ENCODE results near the gene TECPR2.

The TECPR2 gene

DNA sequence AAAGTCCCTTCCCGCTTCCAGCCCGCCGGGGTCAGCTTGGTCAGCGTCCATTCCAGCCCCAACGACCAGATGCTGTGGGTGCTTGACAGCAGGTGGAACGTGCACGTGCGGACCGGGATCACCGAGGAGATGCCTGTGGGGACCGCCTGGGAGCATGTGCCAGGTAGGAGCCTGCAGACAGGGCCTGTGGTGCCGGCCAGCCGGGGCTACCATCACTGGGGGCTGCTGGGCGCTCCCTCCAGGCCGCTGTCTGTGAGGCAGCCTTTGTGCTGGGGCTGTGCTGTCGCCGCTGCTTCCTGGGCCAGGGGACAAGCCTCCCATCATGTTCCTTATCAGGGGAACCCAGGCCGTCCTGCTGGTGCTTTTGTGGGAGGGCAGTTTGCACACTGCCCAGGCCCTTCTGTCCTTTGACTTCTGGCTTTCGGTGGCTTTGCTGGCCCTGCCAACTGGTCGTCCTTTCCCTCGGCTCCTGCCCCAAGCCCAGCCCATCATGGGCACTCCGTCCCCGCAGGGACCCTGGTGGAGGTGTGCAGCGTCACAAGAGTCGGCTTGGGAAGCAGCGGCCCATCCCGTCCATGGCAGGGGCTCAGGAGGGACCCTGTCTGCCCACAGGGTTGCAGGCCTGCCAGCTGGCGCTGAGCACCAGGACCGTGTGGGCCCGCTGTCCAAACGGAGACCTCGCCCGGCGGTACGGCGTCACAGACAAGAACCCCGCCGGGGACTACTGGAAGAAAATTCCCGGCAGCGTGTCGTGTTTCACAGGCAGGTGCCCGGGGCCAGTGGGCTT lies 134.4 kb downstream of the TECPR2 start:
- DNase-seq (ENCODE audit: low spot score), result no peak
- TF ChIP-seq, protein P1, sequence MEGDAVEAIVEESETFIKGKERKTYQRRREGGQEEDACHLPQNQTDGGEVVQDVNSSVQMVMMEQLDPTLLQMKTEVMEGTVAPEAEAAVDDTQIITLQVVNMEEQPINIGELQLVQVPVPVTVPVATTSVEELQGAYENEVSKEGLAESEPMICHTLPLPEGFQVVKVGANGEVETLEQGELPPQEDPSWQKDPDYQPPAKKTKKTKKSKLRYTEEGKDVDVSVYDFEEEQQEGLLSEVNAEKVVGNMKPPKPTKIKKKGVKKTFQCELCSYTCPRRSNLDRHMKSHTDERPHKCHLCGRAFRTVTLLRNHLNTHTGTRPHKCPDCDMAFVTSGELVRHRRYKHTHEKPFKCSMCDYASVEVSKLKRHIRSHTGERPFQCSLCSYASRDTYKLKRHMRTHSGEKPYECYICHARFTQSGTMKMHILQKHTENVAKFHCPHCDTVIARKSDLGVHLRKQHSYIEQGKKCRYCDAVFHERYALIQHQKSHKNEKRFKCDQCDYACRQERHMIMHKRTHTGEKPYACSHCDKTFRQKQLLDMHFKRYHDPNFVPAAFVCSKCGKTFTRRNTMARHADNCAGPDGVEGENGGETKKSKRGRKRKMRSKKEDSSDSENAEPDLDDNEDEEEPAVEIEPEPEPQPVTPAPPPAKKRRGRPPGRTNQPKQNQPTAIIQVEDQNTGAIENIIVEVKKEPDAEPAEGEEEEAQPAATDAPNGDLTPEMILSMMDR (IDR thresholded peaks at IDR 0.05; ENCODE audit: extremely low read depth, missing control alignments), result no peak

GRCh38 chr14:102497998-102498677 lies 135.4 kb downstream of the TECPR2 start:
- no peak for DNase-seq (ENCODE audit: low spot score)
- TF ChIP-seq, protein P1 (IDR thresholded peaks at IDR 0.05; ENCODE audit: extremely low read depth, missing control alignments), result no peak

- DNase-seq (ENCODE audit: low spot score), result no peak
- TF ChIP-seq, protein P1 (IDR thresholded peaks at IDR 0.05; ENCODE audit: extremely low read depth, missing control alignments), result no peak
Measured at GRCh38 chr14:102498678-102499265, 136.0 kb downstream of the TECPR2 start.

- TF ChIP-seq, protein P1 (IDR thresholded peaks at IDR 0.05; ENCODE audit: extremely low read depth, missing control alignments), result no peak
- DNase-seq (ENCODE audit: low spot score), result no peak
Measured at GRCh38 chr14:102499401-102500157, 136.8 kb downstream of the TECPR2 start.

DNA sequence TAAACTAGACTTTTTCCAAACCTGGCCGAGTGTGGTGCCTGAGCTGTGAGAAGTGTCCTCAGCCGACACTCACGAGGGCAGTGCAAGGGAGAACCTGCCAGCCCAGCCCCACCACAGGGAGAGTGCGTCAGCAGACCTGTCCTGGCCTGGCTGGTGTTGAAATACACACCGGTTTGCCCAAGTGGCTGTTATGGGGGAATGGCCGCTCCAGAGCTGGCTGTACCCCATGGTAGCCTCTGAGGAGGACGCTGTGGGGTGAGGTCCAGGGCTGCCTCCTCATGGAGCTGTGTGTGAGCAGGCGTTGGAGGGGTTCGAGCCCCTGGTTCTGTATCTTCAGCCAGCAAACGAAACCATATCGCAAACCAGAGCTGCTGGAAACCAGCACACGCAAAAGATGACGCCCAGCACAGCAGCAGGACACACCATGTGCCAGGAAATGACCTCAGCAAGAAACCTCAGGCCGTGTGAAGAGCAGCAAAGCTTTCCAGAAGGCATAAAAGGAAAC lies 137.5 kb downstream of the TECPR2 start:
- no peak for DNase-seq (ENCODE audit: low spot score)
- TF ChIP-seq, protein P1 (IDR thresholded peaks at IDR 0.05; ENCODE audit: extremely low read depth, missing control alignments), result no peak

DNA sequence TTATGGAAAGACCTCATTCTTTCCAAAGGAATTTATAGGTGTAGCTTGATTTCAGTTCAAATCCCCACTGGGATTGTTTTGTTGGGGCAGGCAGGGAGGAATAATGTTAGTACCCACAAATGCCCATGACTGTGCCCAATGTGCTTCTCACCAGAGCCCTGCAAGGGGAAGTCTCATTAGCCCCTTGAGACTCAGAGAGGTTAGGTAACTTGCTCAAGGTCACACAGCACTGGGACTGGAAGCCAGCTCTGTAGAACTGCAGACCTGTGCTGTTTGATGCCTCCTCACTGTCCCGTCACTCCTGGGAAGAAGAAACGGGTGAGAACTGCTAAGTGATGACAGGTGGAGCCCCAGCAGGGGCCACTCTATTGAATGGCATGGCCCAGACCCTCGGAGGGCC lies 138.0 kb downstream of the TECPR2 start:
- DNase-seq (ENCODE audit: low spot score), result no peak
- TF ChIP-seq, protein P1 (IDR thresholded peaks at IDR 0.05; ENCODE audit: extremely low read depth, missing control alignments), result no peak
